NCI-H1417 (cell line): ENCODE measurements around the gene UBA52.

Experiments
- DNase-seq, 3 experiments: peaks; one replicate each; lab custom pipeline; 2025; lab: John Stamatoyannopoulos, UW

The UBA52 gene

DNA sequence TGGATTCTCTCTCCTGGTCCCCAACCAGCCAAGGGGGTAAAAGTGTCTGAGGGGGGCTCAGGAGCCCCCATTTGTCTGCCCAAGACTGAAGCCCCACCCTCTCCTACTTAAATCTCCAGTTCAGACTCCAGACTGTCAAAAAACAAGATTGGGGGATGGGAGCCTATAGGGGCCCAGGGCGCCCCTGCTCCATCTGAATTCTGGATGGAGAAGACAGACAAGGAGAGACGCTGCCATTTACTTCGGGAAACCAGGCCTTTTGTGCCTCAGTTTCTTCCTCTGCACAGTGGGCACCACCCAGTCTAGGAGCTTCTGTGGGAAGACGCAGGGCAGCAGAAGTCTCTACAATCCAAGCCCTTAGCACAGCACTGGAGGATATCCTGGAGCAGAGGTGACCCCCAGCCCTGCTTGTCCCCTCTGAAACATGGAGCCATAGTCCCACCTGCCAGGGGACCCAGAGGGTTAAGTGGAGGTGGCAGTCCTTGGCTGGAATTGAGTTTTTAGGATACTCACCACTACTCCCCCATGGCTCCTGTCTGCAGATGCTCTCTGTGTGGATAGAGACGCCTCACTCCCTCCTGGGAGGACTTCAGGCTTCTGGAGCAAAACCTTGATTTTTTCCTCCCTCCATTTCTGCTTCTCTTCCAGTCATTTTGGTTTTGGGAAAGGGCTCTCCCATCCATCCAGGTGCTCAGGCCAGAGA, 36.6 kb downstream of the UBA52 start:
- no peak for DNase-seq

DNA sequence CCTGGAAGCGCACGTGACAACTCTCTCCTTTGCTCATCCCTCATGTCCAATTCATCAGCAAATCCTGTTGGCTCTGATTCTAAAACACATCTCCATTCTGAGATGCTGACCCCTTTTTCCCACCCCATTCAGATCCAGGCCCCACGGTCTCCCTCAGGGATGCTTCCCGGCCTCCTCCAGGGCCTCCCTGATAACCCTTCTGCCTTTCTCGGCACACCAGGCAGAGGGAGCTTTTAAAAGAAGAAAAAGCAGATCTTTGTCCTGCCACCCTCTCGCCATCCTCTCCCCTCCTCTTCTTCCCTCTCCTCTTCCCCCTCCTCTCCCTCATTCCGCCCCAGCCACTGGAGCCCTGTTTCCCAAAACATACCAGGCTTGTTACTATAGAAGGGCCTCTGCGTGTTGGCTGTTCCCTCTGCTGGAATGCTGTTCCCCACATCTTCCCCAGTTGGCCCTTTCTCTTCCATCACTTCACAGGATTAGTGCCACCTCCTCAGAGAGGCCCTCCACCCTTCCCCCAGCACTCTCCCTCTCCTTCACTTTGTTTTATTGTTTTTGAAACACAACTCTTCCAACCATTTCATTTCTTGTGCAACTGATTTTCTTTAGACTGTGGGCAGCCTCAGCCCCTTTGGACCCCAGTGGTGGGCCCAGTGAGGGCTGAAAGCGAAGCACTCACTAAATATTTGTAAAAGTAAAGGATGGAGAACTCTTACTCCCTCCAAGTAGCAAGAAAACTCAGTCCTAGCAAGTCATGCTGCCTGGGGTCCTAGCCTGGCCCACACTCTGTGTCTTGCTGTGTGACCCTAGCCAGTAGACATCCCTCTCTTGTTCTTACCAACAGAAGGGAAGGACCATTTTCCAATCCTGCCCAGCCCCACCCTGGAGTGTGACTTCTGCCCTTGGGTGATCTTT, 37.4 kb downstream of the UBA52 start:
- no peak for DNase-seq

DNA sequence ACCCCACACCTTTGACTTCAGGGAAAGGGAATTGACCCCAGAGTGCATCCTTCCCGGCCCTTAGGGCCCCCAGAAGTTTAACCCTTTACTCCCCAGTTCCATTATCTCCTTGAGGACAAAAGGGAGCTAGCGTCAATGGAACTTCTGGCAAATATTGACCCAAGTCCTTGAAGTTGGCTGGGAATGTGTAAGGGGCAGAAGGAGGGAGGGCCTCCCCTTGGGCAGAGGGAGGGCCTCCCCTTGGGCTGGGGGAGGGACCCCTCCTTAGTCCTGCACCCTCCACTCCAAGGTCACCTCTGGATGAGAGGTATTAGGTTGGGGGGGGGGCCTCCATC, 38.0 kb downstream of the UBA52 start:
- no peak for DNase-seq

DNA sequence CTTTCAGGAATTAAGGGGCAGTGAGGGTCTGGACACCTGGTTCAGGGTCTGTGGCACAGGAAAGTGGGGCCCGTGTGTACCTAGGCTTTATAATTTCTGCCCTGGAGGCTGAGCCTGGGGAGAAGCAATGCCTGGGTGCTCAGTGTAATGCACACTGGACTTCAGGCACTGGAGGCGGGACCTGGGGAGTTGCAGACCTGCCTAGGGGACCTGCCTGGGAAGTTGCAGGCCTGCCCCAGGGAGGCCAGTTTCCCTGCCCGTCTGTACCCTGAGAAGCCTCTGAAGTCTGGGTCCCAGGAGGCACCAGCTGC, 38.5 kb downstream of the UBA52 start:
- DNase-seq = no peak

DNA sequence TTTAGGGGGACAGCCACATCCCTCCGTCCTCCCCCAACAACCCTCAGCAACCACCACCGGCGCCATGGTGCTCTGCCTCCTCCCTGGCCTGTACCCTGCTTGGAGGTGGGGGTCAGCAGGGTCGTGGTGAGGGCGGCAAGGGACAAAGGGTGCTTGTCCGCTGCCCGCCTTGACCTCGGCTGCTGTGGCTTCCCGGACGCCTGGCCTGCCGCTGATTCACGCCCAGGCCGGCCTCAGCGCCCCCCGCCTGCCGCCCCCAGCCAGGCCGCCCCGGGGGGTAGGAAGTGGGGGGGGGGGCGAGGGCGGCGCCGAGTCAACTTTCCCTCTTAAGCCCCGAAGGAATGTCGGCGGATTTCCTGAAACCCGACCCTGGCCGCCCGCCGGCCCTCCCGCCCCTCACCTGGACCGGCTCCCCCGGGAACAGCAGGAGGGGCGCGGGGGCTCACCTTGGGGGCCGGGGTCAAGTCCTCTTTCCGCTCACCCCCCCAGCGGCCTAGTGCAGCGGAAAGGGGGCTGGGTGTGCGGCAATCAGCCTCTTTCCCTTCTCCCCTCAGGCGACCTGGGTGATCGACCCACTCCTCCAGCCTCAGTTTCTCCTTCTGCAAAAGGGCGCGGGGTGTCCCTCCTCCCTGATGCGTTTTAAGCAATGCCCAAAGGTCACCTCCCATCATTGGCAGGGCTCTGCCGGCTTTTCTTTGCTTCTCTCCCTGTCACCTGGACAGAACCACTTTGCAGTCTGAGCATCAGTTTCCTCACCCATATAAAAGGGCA, 39.1 kb downstream of the UBA52 start:
- no peak for DNase-seq

DNA sequence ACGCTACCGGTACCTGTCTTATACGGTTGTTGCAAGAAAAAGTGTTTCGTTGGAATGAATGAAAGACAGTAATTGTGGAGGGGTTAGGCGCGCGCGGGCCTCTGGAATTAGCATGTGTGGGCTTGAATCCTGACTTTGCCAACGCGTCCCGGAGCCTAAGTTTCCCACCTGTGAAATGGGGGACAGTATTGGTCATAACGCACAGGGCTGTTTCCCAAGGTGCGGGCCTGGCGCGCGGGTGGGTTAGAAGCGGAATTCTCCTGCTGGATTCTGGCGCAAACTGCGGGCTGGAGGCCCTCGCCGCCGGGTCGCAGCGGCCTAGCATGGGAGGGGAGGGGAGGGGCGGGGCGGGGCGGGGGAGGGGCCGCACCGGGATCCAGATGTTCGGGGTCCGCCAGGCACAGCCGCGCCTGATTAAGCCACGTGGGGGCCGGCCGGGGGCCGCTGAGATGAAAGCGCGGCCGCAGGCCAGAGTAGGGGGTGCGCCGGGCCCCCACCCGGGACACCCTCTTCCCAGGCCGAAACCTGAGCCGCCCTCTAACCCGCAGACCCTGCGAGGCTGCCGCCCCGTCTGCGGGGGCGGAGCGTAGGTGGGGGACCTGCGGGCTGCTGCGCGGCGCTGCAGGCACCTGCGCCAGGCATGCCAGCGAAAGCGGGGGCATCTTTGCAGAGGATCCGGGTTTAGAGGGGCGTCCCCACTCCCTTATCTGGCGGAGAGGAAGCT, 39.8 kb downstream of the UBA52 start:
- peak in 2 of 3 experiments; percentile 29 to 35 for DNase-seq

DNA sequence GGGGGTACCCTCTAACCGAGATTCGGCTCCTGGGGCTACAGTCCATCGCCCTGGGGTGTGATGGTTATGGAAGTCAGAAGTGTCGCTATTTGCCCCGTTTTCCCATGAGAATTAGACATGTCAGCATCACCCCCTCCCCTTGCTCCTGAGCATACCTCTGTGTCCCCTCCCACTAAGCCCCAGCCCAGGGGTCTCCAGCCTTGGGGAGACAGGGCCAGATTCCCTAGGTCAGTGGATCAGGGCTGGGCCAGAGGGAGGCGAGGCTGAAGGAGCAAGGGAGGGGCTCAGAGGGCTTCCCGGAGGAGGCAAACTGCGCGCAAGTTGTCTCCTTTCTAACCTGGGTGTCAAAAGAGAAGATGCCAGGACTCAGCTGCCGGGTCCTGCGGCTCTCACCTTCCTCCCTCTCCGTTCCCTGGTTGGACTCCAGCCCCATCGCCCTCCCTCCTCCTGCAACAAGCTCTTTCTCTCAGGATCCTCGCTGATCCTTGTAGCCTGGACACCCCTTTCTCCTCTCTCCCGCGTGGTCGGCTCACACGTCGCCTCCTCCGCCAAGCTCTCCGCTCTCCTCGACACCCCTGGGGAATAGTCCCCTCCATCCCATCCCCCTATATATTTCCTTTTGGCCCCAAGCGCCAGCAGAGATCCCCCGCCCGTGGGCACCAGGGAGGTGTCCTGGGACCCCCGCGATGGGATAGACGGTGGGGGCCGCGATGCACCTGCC, 40.6 kb downstream of the UBA52 start:
- DNase-seq = peak in 1 of 3 experiments; percentile 55

DNA sequence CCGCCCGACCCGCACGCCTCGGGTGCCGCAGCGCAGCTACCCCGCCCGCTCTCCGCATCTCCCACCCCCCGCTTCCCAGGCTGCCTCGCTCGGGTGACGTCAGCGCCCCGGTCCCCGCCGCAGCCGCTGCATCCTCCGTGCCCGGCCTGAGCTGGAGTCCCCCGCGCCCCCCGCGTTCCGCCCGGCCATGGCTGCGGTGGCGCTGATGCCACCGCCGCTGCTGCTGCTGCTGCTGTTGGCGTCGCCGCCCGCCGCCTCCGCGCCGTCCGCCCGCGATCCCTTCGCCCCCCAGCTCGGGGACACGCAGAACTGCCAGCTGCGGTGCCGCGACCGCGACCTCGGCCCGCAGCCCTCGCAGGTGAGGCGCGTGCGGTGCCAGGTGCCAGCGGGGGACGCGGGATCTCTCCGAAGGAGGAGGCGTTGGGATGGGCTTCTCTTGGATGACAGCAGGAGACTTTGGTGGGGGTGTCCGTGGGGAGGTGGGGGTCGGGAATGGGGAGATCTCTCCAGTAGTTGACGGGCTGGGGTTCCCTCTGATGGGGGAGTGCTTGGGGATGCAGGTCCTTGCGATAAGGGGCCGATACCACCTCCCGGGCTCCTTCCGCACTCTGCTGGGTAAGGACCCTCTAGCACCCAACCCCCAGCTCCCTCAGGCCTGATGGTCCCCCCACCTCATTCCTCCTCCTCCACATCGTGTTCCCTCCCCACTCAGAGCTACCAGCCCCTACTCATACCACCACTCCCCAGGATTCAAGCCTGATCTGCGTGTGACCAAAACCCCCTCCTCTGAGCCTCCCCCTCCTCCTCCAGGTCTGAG, 41.3 kb downstream of the UBA52 start, which contains the start of gene TMEM59L:
Gene TMEM59L, plus strand, starts transcription at position 99 of the 817 bp plus-strand sequence. Its CDS starts 89 bp downstream, at position 188.
- peak in 2 of 3 experiments; percentile 55 for DNase-seq

DNA sequence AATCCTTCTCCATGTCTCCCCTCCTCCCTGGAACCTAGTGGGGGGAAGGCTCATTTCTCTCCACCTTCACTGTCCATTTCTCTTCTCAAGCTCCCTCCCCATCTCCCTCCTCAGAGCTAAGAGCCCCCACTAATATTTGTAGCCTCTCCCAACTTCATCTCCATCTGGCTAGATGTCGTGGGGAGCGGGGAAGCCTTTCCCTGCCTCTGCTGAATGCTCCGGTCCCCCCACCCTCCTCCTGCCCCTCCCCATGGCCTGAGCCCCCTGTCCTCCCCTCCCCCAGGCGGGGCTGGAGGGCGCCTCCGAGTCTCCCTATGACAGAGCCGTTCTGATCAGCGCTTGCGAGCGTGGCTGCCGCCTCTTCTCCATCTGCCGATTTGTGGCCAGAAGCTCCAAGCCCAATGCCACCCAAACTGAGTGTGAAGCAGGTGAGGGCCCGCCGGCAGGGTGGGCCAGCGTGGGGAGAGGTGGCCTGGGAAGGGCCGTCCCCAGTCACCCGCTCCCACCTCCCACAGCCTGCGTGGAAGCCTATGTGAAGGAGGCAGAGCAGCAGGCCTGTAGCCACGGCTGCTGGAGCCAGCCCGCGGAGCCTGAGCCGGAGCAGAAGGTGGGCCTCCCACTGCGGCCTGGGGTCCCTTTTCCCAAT, 42.1 kb downstream of the UBA52 start:
- no peak for DNase-seq

DNA sequence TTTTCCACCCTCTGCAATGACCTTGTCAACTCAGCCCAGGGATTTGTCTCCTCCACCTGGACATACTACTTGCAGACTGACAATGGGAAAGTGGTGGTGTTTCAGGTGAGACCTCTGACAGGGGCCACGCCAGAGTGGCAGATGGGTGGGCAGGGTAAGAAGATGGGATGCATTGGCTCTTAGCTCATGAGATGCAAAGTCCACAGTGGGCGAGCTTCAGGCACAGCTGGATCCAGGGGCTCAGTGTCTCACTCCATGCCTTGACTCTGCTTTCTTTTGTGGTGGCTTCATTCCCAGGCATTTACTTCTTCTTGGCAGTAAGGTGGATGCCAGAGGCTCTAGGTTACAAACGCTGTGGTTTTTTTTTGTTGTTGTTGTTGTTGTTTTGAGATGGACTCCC, 44.4 kb downstream of the UBA52 start:
- no peak for DNase-seq

DNA sequence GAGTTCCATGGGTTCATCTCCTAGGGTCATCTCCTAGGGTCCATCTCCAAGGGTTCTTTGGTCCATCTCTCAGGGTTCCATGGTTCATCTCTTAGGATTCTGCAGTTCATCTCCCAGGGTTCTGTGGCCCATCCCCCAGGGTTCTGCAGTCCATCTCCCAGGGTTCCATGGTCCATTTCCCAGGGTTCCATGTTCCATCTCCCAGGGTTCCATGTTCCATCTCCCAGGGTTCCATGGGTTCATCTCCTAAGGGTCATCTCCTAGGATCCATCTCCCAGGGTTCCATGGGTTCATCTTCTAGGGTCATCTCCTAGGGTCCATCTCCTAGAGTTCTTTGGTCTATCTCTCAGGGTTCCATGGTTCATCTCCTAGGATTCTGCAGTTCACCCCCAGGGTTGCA, 45.9 kb downstream of the UBA52 start:
- DNase-seq = no peak

DNA sequence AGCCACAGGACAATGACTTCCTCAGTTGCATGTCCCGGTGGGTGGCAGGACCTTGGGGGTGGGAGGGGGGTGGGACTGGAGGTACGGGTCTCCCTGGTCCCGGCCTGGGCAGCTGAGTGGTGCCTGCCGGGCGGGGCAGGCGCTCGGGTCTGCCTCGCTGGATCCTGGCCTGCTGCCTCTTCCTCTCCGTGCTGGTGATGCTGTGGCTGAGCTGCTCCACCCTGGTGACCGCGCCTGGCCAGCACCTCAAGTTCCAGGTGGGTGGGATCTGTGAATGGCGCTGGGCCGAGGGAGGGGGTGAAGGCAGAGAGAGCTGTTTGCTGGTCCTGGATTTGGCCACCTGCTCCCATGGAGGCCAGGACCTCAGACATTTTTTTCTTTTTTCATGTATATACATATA, 46.6 kb downstream of the UBA52 start:
- DNase-seq = no peak

DNA sequence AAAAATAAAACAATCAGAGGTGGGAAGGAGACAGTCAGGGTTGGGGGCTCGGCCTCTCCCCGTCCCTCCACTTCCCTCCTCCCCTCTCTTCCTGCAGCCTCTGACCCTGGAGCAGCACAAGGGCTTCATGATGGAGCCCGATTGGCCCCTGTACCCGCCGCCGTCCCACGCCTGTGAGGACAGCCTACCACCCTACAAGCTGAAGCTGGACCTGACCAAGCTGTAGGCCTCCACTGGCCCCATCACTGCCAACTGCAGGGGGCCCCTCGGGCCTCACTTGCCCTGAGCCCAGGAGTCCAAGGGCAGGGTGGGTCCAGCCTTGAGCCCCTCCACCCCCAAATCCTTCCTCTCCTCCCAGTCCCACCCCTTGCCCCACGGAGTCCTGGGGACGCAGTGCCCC, 48.7 kb downstream of the UBA52 start:
- no peak for DNase-seq

DNA sequence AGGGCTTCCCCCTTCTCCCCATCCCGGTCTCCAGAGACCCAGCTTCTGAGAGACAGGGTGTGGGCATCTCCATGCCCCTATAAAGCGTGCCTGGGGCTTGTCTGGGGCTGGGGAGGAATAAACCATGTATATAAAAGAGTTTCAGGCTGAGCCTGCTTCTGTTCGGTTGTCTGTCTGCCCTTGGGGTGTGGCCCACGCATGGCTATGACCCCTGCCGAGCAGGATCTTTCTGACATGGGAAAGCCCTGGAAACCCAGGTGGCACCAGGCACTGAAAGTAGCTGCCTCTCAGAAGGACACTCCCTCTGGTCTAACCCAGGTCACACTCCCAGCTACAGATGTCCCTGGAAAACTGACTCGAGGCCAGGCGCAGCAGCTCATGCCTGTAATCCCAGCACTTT, 49.2 kb downstream of the UBA52 start:
- no peak for DNase-seq

DNA sequence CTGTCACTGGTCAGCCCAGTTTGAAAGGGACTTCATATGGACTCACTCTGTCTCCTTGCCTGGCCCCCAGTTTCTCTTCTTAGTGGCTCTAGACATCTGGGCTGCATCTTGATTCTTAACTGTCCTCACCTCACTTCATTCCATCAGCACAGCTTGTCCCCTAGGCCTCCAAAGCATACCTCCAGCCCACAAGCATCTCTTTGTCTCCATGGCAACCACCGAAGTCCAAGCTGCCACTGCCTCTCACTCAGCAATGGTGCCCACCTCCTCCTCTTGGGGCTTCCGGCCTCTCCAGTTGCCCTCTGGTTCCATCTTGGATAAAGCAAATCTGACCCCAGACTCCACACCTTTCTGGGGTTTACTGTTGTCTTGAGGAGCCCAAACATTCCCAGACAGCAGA, 55.2 kb downstream of the UBA52 start:
- DNase-seq = no peak
